Testis (tissue), 3 donors: ENCODE measurements around the gene PROP1. TPM values are rescaled to one million over a fixed set of nuclear protein-coding genes. Genes with fewer than 3 reads are reported as not detected.

Source experiments
- DNase-seq: peaks from one replicate; pipeline ENCODE4 v3.0.0-alpha.2; 2019
- H3K27ac ChIP-seq, 2 donors: fragments of 200-600 bp; sonication (generic); one replicate each; pipeline ENCODE4 v1.5.1; 2019
- H3K27me3 ChIP-seq: fragments of 200-600 bp; sonication (generic); one replicate; pipeline ENCODE4 v1.5.1; 2019
- H3K36me3 ChIP-seq: fragments of 200-600 bp; sonication (generic); one replicate; pipeline ENCODE4 v1.5.1; 2017; ENCODE audit warnings: low read depth; ENCODE audit errors: missing control alignments
- H3K4me1 ChIP-seq: fragments of 200-600 bp; sonication (generic); one replicate; pipeline ENCODE4 v1.5.1; 2019
- H3K4me3 ChIP-seq, 2 donors: fragments of 200-600 bp; sonication (generic); one replicate each; pipeline ENCODE4 v1.5.1; 2017 to 2019
- H3K9me3 ChIP-seq: fragments of 200-600 bp; sonication (generic); one replicate; pipeline ENCODE4 v1.5.1; 2017
- POLR2A ChIP-seq: fragments of 450-650 bp; IDR thresholded peaks from one replicate; pipeline ENCODE4 v1.6.1; 2017; ENCODE audit warnings: antibody characterized with exemption, mild to moderate bottlenecking, moderate library complexity
- WGBS, 2 donors: methylation state at CpG; one replicate each; pipeline ENCODE4 v1.1.5; 2018; 5-methylcytosine and 5-hydroxymethylcytosine counted together
- intact Hi-C: fragments of 100-400 bp; cut with DNase I; formaldehyde crosslinking; loops from one replicate; pipeline ENCODE4 v1.15.1; 2023; ENCODE audit warnings: low total_unique reads
- polyA plus RNA-seq: library from polyadenylated mRNA; stranded (reverse); fragments of 350-450 nt; fragmentation: Illumina TruSeq; extraction: RNeasy Lipid Tissue Mini Kit (QIAGEN cat#74804); gene quantifications from one replicate; pipeline ENCODE4 v1.2.3, GENCODE V29; 2014; ENCODE audit warnings: low read depth, low replicate concordance; ENCODE audit not compliant: insufficient read depth
- total RNA-seq, 2 donors: library from RNA; depleted of rRNA; stranded (reverse); fragments of >200 nt; gene quantifications; one replicate each; pipeline ENCODE4 v1.2.3, GENCODE V29; 2016
- TF ChIP-seq, protein P1 (sequence below), 3 experiments: fragments of 450-650 bp in 2 of 3; fragments of 200-600 bp in 1 of 3; sonication (generic) in 1 of 3; IDR thresholded peaks; one replicate each; pipeline ENCODE4 v1.5.1; 2016 to 2019; ENCODE audit warnings: antibody characterized with exemption in 3 of 3, mild to moderate bottlenecking in 2 of 3, moderate library complexity in 1 of 3

The PROP1 gene
- total and polyA plus RNA-seq, 3 donors from 2014 or later: not detected

DNA sequence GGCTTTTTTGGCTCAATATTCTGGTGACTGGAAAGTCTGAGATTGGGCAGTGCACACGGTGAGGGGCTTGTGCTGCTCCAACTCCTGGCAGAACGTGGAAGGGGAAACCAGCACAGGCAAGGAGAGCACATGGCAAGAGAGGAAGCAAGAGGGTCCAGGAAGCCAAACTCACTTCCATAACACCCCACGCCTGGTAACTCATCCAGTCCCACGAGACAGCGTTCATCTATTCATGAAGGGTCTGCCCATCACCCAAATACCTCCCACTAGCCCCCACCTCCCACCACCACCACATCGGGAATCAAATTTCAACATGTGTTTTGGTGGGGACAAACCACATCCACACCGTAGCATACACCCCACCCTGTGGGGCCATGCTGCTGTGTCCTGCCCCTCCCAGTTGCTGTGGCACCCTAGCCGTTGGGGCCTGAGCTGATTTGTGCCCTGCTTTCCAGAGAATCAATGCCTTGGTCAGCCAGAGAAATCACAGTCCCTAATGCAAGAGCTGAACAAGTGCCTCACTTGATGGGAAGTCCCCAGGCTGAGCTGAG, 27.3 kb downstream of the PROP1 start:
- WGBS, 2 donors: 90 to 91% methylated on average over 5 to 8 of the region's 8 CpGs
- TF ChIP-seq, protein P1, sequence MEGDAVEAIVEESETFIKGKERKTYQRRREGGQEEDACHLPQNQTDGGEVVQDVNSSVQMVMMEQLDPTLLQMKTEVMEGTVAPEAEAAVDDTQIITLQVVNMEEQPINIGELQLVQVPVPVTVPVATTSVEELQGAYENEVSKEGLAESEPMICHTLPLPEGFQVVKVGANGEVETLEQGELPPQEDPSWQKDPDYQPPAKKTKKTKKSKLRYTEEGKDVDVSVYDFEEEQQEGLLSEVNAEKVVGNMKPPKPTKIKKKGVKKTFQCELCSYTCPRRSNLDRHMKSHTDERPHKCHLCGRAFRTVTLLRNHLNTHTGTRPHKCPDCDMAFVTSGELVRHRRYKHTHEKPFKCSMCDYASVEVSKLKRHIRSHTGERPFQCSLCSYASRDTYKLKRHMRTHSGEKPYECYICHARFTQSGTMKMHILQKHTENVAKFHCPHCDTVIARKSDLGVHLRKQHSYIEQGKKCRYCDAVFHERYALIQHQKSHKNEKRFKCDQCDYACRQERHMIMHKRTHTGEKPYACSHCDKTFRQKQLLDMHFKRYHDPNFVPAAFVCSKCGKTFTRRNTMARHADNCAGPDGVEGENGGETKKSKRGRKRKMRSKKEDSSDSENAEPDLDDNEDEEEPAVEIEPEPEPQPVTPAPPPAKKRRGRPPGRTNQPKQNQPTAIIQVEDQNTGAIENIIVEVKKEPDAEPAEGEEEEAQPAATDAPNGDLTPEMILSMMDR (IDR thresholded peaks at IDR 0.05): no peak
- TF ChIP-seq POLR2A: no peak

DNA sequence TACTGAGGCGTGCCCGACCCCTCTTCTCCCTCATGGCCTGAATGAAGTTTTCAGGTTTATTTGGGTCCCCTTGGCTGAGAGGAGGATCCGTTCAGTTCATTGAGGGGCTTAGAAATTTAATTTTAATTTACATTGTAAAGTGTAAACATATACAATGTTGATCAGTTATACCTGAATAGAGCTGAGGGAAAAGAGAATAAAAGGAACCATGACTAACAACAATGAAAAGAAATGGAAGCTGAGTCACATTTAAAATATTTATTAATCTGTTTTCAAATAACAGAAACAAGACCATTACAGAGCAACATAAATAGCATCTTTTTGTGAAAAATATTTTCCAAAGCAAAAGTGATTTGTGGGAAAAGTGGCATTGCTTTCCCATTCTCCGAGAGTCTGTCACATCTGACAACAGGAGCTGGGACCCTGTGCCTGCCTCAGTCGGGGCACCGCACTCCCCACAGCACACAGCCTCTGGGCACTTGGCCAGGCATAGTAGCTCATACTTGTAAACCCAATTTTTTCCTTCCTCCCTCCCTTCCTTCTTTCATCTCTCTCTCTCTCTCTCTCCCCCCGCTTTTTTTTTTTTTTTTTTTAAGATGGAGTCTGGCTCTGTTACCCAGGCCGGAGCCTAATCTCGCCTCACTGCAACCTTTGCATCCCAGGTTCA, 28.7 kb downstream of the PROP1 start:
- DNase-seq: no peak
- no peaks in the 10 kb centered on the region for H3K4me1 ChIP-seq
- intact Hi-C loops: no loop called here
- WGBS, 2 donors: 80 to 84% methylated on average over 9 of the region's 9 CpGs
- no peaks in the 10 kb centered on the region for H3K9me3 ChIP-seq
- no peaks in the 10 kb centered on the region for H3K27me3 ChIP-seq
- no peak overlapping the region for H3K27ac ChIP-seq
- H3K4me3 ChIP-seq: no peak overlapping the region
- H3K36me3 ChIP-seq: no peaks in the 10 kb centered on the region
- TF ChIP-seq POLR2A: no peak
- TF ChIP-seq, protein P1 (IDR thresholded peaks at IDR 0.05): no peak

More for the DNA sequence above, 27.3 kb downstream of the PROP1 start:
- no peaks in the 10 kb centered on the region for H3K27me3 ChIP-seq
- DNase-seq: no peak
- H3K4me3 ChIP-seq: no peak overlapping the region
- H3K4me1 ChIP-seq: no peaks in the 10 kb centered on the region
- intact Hi-C loops: no loop called here
- H3K27ac ChIP-seq: no peak overlapping the region
- no peaks in the 10 kb centered on the region for H3K36me3 ChIP-seq
- no peaks in the 10 kb centered on the region for H3K9me3 ChIP-seq

DNA sequence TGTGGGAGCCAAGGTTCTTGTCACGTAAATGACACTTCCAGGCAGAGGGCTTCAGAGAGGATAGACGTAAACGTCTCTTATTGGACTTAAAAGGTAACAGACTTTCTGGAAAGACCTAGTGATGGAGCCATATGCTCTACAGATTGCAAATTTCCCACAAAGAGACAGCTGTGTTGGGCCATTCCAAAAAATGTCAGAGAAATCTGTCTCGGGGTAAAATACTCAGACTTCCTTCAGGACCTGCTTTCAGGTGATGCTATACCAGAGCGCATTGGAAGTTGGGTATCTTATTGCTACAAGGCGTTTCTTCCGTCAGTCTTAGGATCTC, 29.2 kb downstream of the PROP1 start:
- Histone ChIP-seq H3K9me3 (no peaks in the 10 kb centered on the region), H3K4me1 (no peaks in the 10 kb centered on the region), H3K27me3 (no peaks in the 10 kb centered on the region), H3K36me3 (no peaks in the 10 kb centered on the region), H3K4me3 (no peak overlapping the region), H3K27ac (no peak overlapping the region)
- 83 to 86% methylated on average over 7 of the region's 7 CpGs for WGBS, 2 donors
- intact Hi-C loops: no loop called here
- TF ChIP-seq, protein P1 (IDR thresholded peaks at IDR 0.05): no peak
- TF ChIP-seq POLR2A: no peak
- DNase-seq: no peak

DNA sequence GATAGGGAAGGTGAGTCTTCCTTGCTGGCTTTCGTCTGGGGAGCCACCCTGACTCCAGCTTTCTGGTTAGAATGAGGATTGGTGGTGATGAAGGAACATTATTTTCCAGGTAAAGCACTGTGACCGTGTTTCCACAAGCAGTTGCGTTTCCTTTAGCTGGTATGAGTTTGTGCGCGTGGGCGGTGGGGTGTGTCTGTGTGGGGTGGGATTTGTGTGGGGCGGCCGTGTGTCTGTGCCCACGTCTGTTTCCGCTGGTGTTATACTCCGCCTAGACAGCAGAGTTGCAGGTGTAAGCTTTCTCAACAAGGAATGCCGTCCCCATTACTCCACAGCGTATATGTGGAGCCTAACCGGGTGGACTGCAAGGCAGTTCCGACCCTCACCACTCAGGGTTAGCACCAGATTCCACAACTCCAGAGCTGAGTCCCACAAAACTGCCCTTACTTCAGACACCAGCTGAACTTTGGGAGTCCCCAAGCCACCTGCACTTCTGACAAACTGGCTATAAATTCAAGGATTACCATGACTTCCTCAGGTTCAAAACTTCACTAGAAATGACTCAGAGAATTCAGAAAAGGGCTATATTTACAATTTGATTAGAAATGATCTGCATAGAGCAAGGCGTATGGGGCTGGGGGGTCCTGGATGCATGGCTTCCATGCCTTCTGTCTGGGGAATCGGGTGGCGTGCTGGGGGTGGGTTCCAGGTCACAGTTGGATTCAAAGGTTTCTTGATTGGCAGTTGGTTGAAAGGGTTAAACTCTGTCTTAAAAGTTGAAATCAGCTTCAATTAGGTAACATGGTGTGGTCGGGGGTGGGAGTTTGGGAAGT, 29.8 kb downstream of the PROP1 start:
- WGBS, 2 donors: 77 to 82% methylated on average over 10 to 19 of the region's 19 CpGs
- Histone ChIP-seq H3K9me3 (no peaks in the 10 kb centered on the region), H3K36me3 (no peaks in the 10 kb centered on the region), H3K27ac (no peak overlapping the region), H3K4me1 (no peaks in the 10 kb centered on the region), H3K4me3 (no peak overlapping the region), H3K27me3 (no peaks in the 10 kb centered on the region)
- DNase-seq: no peak
- TF ChIP-seq, protein P1 (IDR thresholded peaks at IDR 0.05): no peak
- TF ChIP-seq POLR2A: no peak
- intact Hi-C loops: no loop called here
